DND-41 (cell line): Measurements from ENCODE around the gene TAS2R60.

Source experiments
- ATAC-seq: fragments of 200-7000 bp; cut with Tn5 transposase; 3 replicates; pipeline ENCODE4 v1.9.1; 2021; ENCODE audit warnings: low read depth; ENCODE audit not compliant: insufficient read depth
- DNase-seq: peaks from one replicate; pipeline ENCODE4 v3.0.0-alpha.2; 2020
- H2AFZ ChIP-seq: 2 replicates; pipeline ENCODE4 v1.6.0; 2012; ENCODE audit warnings: low read depth, low read length
- H3K27ac ChIP-seq: 2 replicates; pipeline ENCODE4 v1.5.1; 2012; ENCODE audit warnings: low read length, inconsistent platforms
- H3K27me3 ChIP-seq: fragments of 200-600 bp; sonication (generic); 2 replicates; pipeline ENCODE4 v1.6.0; 2012; ENCODE audit warnings: low read length, mild to moderate bottlenecking, inconsistent platforms; ENCODE audit not compliant: insufficient read depth, poor library complexity
- H3K36me3 ChIP-seq: 2 replicates; pipeline ENCODE4 v1.5.1; 2012; ENCODE audit warnings: low read length, inconsistent platforms; ENCODE audit not compliant: insufficient read depth
- H3K4me1 ChIP-seq: 2 replicates; pipeline ENCODE4 v1.5.1; 2012; ENCODE audit warnings: mild to moderate bottlenecking, low read length; ENCODE audit not compliant: insufficient read depth
- H3K4me2 ChIP-seq: 2 replicates; pipeline ENCODE4 v1.6.0; 2012; ENCODE audit warnings: mild to moderate bottlenecking, moderate library complexity, low read length, inconsistent platforms; ENCODE audit not compliant: insufficient read depth
- H3K4me3 ChIP-seq, 2 experiments: fragments of 200-600 bp in 1 of 2; shearing (Covaris generic) in 1 of 2; 2 replicates each; pipeline ENCODE4 v1.5.1; 2012 to 2016; ENCODE audit warnings: inconsistent platforms in 2 of 2, low read length in 2 of 2, mild to moderate bottlenecking in 2 of 2, low read depth in 1 of 2, moderate library complexity in 1 of 2
- H3K79me2 ChIP-seq: 2 replicates; pipeline ENCODE4 v1.6.0; 2012; ENCODE audit warnings: low read length, inconsistent platforms; ENCODE audit not compliant: insufficient read depth
- H3K9ac ChIP-seq: 2 replicates; pipeline ENCODE4 v1.6.0; 2012; ENCODE audit warnings: low read depth, mild to moderate bottlenecking, inconsistent platforms, low read length, moderate library complexity
- H3K9me3 ChIP-seq: 2 replicates; pipeline ENCODE4 v1.5.1; 2012; ENCODE audit warnings: low read length, moderate library complexity, mild to moderate bottlenecking, inconsistent platforms; ENCODE audit not compliant: insufficient read depth, severe bottlenecking
- H4K20me1 ChIP-seq: 2 replicates; pipeline ENCODE4 v1.6.0; 2012; ENCODE audit warnings: low read length; ENCODE audit not compliant: insufficient read depth
- EZH2 ChIP-seq: IDR thresholded peaks from 3 replicates; pipeline ENCODE4 v1.6.1; 2012; ENCODE audit warnings: borderline replicate concordance, low read depth, mild to moderate bottlenecking, moderate library complexity, low read length, inconsistent platforms; ENCODE audit not compliant: severe bottlenecking
- TF ChIP-seq, protein P1 (sequence below): IDR thresholded peaks from 2 replicates; pipeline ENCODE4 v1.5.1; 2012; ENCODE audit warnings: borderline replicate concordance, low read length, moderate library complexity, mild to moderate bottlenecking; ENCODE audit not compliant: poor library complexity, severe bottlenecking; ENCODE audit errors: extremely low read depth

Gene TAS2R60

DNA sequence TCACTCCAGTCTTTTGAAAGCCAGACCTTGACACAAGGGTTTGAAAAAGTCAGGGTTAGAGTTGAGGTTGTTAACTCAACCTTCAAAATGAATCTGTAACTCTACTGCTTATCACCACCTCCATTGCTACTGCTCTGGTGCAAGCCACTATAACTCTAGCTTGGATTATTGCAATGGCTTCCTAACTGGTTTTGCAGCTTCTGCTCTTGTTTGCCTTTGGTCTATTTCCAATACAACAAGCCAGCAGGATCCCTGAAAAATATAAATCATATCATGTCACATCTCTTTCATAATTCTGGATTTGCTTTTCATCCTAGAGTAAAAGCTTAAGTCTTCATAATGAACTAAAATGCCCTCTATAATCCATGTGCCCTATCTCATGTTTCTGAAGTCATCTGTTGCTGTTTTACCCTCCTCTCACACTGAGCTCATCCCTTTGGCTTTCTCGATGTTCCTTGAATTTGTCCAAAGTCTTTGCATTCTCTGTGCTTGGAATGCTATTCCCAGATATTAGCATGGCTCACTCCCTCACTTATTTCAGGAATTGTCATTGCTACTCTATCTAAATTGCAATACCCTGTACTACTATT, 10.9 kb downstream of the TAS2R60 start:
- Histone ChIP-seq H3K79me2 (no peaks in the 10 kb centered on the region), H3K4me2 (no peak overlapping the region), H3K4me3 (no peak overlapping the region), H3K27ac (no peak overlapping the region), H2AFZ (no peak overlapping the region), H3K4me1 (no peaks in the 10 kb centered on the region), H3K9me3 (no peaks in the 10 kb centered on the region), H3K36me3 (no peaks in the 10 kb centered on the region), H3K9ac (no peak overlapping the region), H4K20me1 (no peaks in the 10 kb centered on the region), H3K27me3 (peaks cover 31% of the 10 kb centered on the region)
- no peak for ATAC-seq
- DNase-seq: no peak
- TF ChIP-seq EZH2: no peak

DNA sequence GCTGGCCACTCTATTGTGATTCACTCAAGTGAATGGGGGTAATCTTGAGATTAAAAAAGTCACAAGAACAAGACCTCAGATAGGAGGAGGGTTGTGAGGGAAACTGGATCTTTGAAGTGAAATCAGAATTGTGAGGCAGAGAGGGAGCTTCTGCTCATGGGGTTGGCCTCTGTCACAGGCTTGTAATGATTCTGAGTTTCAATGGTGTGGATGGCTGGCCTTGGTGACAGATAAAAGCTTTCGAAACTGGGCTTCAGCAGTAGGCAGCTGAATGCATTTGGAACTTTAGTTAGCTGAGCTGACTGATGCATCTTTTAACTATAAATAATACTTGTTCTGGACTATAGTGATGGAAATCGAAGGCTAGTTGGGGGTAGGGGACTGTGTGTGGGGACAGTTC, 12.2 kb downstream of the TAS2R60 start:
- Histone ChIP-seq H3K4me3 (no peak overlapping the region), H2AFZ (no peak overlapping the region), H3K79me2 (no peaks in the 10 kb centered on the region), H3K9ac (no peak overlapping the region), H4K20me1 (no peaks in the 10 kb centered on the region), H3K27me3 (peaks cover 31% of the 10 kb centered on the region), H3K9me3 (no peaks in the 10 kb centered on the region), H3K4me2 (no peak overlapping the region), H3K27ac (no peak overlapping the region), H3K4me1 (no peaks in the 10 kb centered on the region), H3K36me3 (no peaks in the 10 kb centered on the region)
- ATAC-seq (no peak), DNase-seq (no peak)
- no peak for TF ChIP-seq EZH2
- TF ChIP-seq, protein P1, sequence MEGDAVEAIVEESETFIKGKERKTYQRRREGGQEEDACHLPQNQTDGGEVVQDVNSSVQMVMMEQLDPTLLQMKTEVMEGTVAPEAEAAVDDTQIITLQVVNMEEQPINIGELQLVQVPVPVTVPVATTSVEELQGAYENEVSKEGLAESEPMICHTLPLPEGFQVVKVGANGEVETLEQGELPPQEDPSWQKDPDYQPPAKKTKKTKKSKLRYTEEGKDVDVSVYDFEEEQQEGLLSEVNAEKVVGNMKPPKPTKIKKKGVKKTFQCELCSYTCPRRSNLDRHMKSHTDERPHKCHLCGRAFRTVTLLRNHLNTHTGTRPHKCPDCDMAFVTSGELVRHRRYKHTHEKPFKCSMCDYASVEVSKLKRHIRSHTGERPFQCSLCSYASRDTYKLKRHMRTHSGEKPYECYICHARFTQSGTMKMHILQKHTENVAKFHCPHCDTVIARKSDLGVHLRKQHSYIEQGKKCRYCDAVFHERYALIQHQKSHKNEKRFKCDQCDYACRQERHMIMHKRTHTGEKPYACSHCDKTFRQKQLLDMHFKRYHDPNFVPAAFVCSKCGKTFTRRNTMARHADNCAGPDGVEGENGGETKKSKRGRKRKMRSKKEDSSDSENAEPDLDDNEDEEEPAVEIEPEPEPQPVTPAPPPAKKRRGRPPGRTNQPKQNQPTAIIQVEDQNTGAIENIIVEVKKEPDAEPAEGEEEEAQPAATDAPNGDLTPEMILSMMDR: no peak

DNA sequence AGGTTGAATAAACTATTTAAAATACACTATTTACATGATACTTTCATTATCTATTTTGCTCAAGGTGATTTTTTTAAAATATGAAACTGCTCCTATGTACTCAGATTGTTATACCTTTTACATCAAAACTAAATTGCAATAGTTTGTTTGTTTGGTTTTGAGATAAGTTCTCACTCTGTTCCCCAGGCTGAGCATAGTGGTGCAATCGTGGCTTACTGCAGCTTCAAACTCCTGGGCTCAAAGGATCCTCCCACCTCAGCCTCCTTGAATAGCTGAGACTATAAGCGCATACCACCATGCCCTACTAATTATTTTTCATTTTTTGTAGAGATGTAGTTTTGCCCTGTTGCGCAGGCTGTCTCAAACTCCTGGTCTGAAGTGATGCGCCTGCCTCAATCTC, 12.7 kb downstream of the TAS2R60 start:
- Histone ChIP-seq H3K9me3 (no peaks in the 10 kb centered on the region), H3K27ac (no peak overlapping the region), H3K27me3 (peaks cover 31% of the 10 kb centered on the region), H3K79me2 (no peaks in the 10 kb centered on the region), H3K4me3 (no peak overlapping the region), H2AFZ (no peak overlapping the region), H3K9ac (no peak overlapping the region), H3K4me1 (no peaks in the 10 kb centered on the region), H4K20me1 (no peaks in the 10 kb centered on the region), H3K4me2 (no peak overlapping the region), H3K36me3 (no peaks in the 10 kb centered on the region)
- no peak for TF ChIP-seq EZH2
- TF ChIP-seq, protein P1: no peak
- ATAC-seq (no peak), DNase-seq (no peak)

DNA sequence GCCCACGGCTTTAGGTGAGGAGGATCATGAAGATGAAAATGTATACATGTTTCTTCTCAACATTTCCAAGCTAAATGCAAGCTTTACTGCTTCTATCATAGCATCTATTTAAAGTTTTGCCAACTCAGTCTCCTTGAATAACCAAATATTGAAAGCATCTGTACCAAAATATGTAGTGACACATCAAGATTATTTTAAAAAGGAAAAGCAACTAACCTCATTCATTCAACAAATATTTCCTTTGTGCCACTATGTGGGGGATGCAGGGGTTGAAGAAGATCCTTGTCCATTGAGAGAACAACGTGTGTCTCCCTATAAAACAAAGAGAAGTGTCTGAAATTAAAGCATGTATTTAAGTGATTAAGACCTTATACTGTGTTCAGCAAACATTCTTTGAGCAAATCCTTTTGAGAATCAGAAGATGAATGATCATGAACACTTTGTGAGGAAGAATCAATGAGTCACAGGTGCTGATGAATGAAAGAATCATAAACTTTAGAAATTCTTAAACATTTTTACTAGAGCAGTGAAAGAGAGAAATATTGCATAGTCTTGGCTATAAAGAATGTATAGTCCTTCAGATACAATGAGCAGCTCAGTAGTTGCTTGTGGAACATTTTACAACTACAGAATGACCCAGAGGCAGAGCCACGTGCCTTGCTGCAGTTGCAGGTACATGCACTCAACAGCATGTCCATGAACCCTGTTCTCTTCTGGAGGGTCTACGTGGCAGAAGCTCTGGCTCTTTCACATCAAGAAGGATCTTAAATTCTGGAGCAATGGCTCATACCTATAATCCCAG, 13.9 kb downstream of the TAS2R60 start:
- Histone ChIP-seq H3K36me3 (no peaks in the 10 kb centered on the region), H3K79me2 (no peaks in the 10 kb centered on the region), H3K4me3 (no peak overlapping the region), H3K27me3 (peaks cover 23% of the 10 kb centered on the region), H2AFZ (no peak overlapping the region), H3K4me1 (no peaks in the 10 kb centered on the region), H3K9me3 (peaks cover 4% of the 10 kb centered on the region), H3K4me2 (no peak overlapping the region), H3K27ac (no peak overlapping the region), H3K9ac (no peak overlapping the region), H4K20me1 (no peaks in the 10 kb centered on the region)
- TF ChIP-seq, protein P1: no peak
- no peak for TF ChIP-seq EZH2
- DNase-seq (no peak), ATAC-seq (no peak)
